Mesodermal cell (in vitro differentiated cells): Measurements from ENCODE around the gene NDUFC2.
"Not testable (repeated sequence)": the region's sequence is repeated elsewhere in the genome, so short reads cannot be mapped to it uniquely, and the experiment has no call there.

Experiments used
- H3K27ac ChIP-seq: 2 replicates; pipeline ENCODE4 v1.7.0; 2013; ENCODE audit warnings: mild to moderate bottlenecking, low read depth, low read length, moderate library complexity; ENCODE audit not compliant: severe bottlenecking
- H3K36me3 ChIP-seq: 2 replicates; pipeline ENCODE4 v1.7.1; 2013; ENCODE audit warnings: mild to moderate bottlenecking, low read length, moderate library complexity; ENCODE audit not compliant: control insufficient read depth, insufficient read depth
- H3K4me1 ChIP-seq: one replicate; pipeline ENCODE4 v1.7.1; 2013; ENCODE audit warnings: mild to moderate bottlenecking, low read length; ENCODE audit not compliant: insufficient read depth, control insufficient read depth, poor library complexity, severe bottlenecking
- H3K4me3 ChIP-seq: 2 replicates; pipeline ENCODE4 v1.7.0; 2013; ENCODE audit warnings: low read length, control low read depth, mild to moderate bottlenecking; ENCODE audit not compliant: insufficient read depth, poor library complexity, severe bottlenecking; ENCODE audit errors: extremely low read depth
- H3K9me3 ChIP-seq: 2 replicates; pipeline ENCODE4 v1.7.1; 2013; ENCODE audit warnings: mild to moderate bottlenecking, low read length, moderate library complexity; ENCODE audit not compliant: control insufficient read depth
- WGBS, 2 experiments: methylation state at CpG; one replicate each; pipeline ENCODE4 v1.1.5; 2013; ENCODE audit warnings: missing lambda C conversion rate in 2 of 2; ENCODE audit not compliant: insufficient coverage in 2 of 2; 5-methylcytosine and 5-hydroxymethylcytosine counted together

Gene NDUFC2

DNA sequence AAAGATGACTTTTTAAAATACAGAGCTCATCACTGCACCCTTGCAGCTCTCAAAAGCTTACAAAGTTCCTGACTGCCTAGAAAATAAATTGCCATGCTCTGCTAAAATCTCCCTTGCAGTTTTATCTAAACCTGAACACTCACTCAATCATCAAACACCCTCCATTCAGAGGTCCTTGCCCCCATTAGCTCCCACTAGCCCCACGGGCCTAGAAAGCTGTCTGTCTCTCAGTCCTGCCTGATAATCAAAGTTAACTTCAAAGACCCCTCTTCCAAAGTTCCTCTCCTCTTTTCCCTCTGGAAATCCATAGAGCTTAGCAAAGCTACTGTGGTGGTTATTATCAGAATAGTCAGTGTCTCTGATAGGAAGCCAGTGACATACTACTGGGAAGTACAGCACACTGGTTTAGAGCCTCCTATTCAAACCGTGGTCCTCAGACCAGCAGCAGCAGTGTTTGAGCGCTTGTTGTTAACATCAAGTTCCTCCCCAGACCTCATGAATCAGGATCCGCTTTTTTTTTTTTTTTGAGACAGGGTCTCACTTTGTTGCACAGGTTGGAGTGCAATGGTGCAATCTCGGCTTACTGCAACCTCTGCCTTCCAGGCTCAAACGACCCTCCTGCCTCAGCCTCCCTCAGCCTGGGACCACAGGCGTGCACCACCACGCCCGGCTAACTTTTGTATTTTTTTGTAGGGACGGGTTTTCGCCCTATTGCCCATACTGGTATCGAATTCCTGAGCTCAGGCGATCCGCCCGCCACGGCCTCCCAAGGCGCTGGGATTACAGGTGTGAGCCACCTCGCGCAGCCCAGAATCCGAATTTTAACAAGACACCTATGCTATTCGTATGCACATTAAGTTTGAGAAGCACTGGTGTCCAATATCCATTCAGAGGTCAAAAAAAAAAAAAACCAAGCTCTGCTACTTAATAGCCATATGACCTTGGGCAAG is 1.2 kb downstream of the NDUFC2 start:
- Histone ChIP-seq H3K4me1 (peaks cover 19% of the 10 kb centered on the region), H3K4me3 (peak overlapping the region; percentile 92), H3K27ac (no peak overlapping the region), H3K9me3 (no peaks in the 10 kb centered on the region), H3K36me3 (peaks cover 34% of the 10 kb centered on the region)
- 32 to 45% methylated on average over 15 to 18 of the region's 21 CpGs for WGBS, 2 experiments

- Histone ChIP-seq H3K4me1 (peaks cover 25% of the 10 kb centered on the region), H3K4me3 (peak overlapping the region; percentile 92), H3K36me3 (peaks cover 38% of the 10 kb centered on the region)
- H3K9me3 ChIP-seq, H3K27ac ChIP-seq: not testable (repeated sequence)
- 91 to 100% methylated on average over 2 to 4 of the region's 4 CpGs for WGBS, 2 experiments
Measured at GRCh38 chr11:78077592-78077991, 2.1 kb downstream of the NDUFC2 start.

GRCh38 chr11:78076733-78077403 is 2.8 kb downstream of the NDUFC2 start:
- no peaks in the 10 kb centered on the region for H3K9me3 ChIP-seq
- no peak overlapping the region for H3K4me3 ChIP-seq
- H3K27ac ChIP-seq = no peak overlapping the region
- 96 to 98% methylated on average over 6 of the region's 6 CpGs for WGBS, 2 experiments
- peaks cover 26% of the 10 kb centered on the region for H3K4me1 ChIP-seq
- H3K36me3 ChIP-seq = peaks cover 45% of the 10 kb centered on the region

DNA sequence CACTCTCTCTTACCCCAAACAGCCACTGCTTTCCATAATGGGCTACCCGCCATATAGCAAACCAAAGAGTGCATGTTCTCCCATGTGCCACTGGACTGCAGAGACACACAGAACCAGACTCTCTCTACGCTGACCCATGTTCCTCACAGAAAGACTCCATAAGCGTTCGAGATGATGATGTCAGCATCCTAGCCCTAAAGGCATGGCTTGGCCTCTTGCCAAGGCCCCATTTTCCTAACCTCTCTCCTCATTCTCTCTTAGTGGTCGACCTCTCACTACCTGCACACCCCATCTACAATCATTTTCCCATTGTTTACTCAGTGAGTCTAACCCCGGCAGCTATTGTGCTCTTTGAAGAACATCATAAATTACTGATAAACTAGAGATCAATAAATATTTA is 4.9 kb downstream of the NDUFC2 start:
- H3K4me1 ChIP-seq = peaks cover 13% of the 10 kb centered on the region
- H3K27ac ChIP-seq = no peak overlapping the region
- H3K4me3 ChIP-seq = no peak overlapping the region
- WGBS, 2 experiments = 98 to 100% methylated on average over 3 to 4 of the region's 6 CpGs
- no peaks in the 10 kb centered on the region for H3K9me3 ChIP-seq
- peaks cover 66% of the 10 kb centered on the region for H3K36me3 ChIP-seq

- Histone ChIP-seq H3K36me3 (peaks cover 82% of the 10 kb centered on the region), H3K4me3 (no peak overlapping the region), H3K27ac (no peak overlapping the region), H3K4me1 (peaks cover 13% of the 10 kb centered on the region), H3K9me3 (no peaks in the 10 kb centered on the region)
- 82 to 89% methylated on average over 3 of the region's 4 CpGs for WGBS, 2 experiments
Measured at GRCh38 chr11:78072455-78072854, 7.2 kb downstream of the NDUFC2 start.

- no peak overlapping the region for H3K27ac ChIP-seq
- peaks cover 11% of the 10 kb centered on the region for H3K4me1 ChIP-seq
- WGBS, 2 experiments = 100% methylated on average over 1 of the region's 3 CpGs; no CpG with 5 or more reads in 1 of the 2 experiments
Measured at GRCh38 chr11:78071717-78072116, 7.9 kb downstream of the NDUFC2 start.

DNA sequence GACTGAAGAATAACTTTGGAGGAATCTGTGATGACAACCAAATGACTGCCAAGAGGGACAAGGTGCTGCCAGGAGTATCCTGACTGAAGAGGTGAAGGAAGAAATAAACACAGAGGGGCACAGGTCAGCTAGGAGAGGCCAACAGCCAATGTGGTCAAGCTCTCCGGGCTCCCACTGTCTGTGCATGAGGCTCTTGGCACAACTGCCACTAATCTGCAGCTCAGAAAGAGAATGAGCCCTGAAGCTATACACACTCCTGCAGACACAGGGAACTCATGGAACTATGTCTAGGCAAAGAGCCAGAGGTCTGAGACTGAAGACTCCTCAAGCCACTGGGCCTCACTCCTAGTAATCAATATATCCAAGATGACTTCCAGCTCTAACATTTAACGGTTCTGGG is 9.0 kb downstream of the NDUFC2 start:
- Histone ChIP-seq H3K4me3 (no peak overlapping the region), H3K9me3 (no peaks in the 10 kb centered on the region), H3K36me3 (peaks cover 72% of the 10 kb centered on the region), H3K4me1 (peaks cover 8% of the 10 kb centered on the region), H3K27ac (no peak overlapping the region)
- WGBS, 2 experiments = 80 to 92% methylated on average over 2 of the region's 2 CpGs

More at GRCh38 chr11:78071717-78072116, 7.9 kb downstream of the NDUFC2 start:
- Histone ChIP-seq H3K4me3 (no peak overlapping the region), H3K36me3 (peaks cover 79% of the 10 kb centered on the region), H3K9me3 (no peaks in the 10 kb centered on the region)

GRCh38 chr11:78069465-78069864 is 10.2 kb downstream of the NDUFC2 start:
- Histone ChIP-seq H3K36me3 (peaks cover 69% of the 10 kb centered on the region), H3K27ac (no peak overlapping the region), H3K9me3 (no peaks in the 10 kb centered on the region), H3K4me1 (peaks cover 7% of the 10 kb centered on the region), H3K4me3 (no peak overlapping the region)
- WGBS, 2 experiments = 94% methylated on average over 2 of the region's 2 CpGs; no CpG with 5 or more reads in 1 of the 2 experiments

GRCh38 chr11:78067704-78068103 is 12.0 kb downstream of the NDUFC2 start:
- peaks cover 2% of the 10 kb centered on the region for H3K4me1 ChIP-seq
- 100% methylated on average over 2 of the region's 4 CpGs for WGBS, 2 experiments
- H3K4me3 ChIP-seq = no peak overlapping the region
- no peaks in the 10 kb centered on the region for H3K9me3 ChIP-seq
- H3K36me3 ChIP-seq = peaks cover 59% of the 10 kb centered on the region
- no peak overlapping the region for H3K27ac ChIP-seq

GRCh38 chr11:78066471-78066870 is 13.2 kb downstream of the NDUFC2 start:
- Histone ChIP-seq H3K4me3 (no peak overlapping the region), H3K27ac (no peak overlapping the region), H3K36me3 (peaks cover 47% of the 10 kb centered on the region), H3K4me1 (no peaks in the 10 kb centered on the region), H3K9me3 (no peaks in the 10 kb centered on the region)
- WGBS, 2 experiments = no CpG with 5 or more reads among the region's 2 CpGs
